ENCODE results near the gene TNFRSF8.

DNA sequence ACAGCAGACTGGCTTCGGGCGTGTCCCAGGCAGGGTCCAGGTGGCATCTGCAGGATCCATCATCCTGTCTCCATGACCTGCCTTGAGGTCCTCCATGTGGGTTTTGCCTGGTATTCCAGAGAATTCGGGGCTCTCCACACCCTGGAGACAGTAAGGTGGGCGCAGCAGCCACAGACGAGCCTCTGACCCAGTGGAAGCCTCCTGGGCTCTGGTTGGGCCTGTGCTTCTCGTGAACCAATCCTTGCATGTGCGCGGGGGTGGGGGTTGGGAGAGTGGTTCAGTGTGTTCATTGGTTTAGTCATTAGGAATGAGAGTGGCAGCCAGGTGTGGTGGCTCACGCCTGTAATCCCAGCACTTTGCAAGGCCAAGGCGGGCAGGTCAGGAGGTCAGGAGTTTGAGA, 71.6 kb downstream of the TNFRSF8 start:
- TF ChIP-seq, protein P1, sequence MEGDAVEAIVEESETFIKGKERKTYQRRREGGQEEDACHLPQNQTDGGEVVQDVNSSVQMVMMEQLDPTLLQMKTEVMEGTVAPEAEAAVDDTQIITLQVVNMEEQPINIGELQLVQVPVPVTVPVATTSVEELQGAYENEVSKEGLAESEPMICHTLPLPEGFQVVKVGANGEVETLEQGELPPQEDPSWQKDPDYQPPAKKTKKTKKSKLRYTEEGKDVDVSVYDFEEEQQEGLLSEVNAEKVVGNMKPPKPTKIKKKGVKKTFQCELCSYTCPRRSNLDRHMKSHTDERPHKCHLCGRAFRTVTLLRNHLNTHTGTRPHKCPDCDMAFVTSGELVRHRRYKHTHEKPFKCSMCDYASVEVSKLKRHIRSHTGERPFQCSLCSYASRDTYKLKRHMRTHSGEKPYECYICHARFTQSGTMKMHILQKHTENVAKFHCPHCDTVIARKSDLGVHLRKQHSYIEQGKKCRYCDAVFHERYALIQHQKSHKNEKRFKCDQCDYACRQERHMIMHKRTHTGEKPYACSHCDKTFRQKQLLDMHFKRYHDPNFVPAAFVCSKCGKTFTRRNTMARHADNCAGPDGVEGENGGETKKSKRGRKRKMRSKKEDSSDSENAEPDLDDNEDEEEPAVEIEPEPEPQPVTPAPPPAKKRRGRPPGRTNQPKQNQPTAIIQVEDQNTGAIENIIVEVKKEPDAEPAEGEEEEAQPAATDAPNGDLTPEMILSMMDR (conservative IDR thresholded peaks at IDR 0.05 in 1 of 2, IDR thresholded peaks at IDR 0.05 in 1 of 2; ENCODE audit: extremely low read depth in 1 of 2, insufficient read depth in 1 of 2, low read depth in 1 of 2, low read length in 2 of 2) = no peak
- no peak for TF ChIP-seq EZH2 (IDR thresholded peaks at IDR 0.05; ENCODE audit: borderline replicate concordance, low read length)

Data from mammary epithelial cell (primary cell).